Transverse colon (tissue), 4 donors: Measurements from ENCODE around the gene STAB1. TPM values are rescaled to one million over a fixed set of nuclear protein-coding genes. Genes with fewer than 3 reads are reported as not detected.

Source experiments
- DNase-seq: peaks from one replicate; pipeline ENCODE4 v3.0.0-alpha.2; 2019
- H3K27ac ChIP-seq, 4 donors: fragments of 200-600 bp; sonication (generic); 2 replicates each; pipeline ENCODE4 v1.5.1; 2016 to 2018; ENCODE audit warnings: inconsistent platforms in 4 of 4
- H3K27me3 ChIP-seq: fragments of 200-600 bp; sonication (generic); 2 replicates; pipeline ENCODE4 v1.5.1; 2017; ENCODE audit warnings: inconsistent platforms
- H3K36me3 ChIP-seq, 4 donors: fragments of 200-600 bp; sonication (generic); 2 replicates each; pipeline ENCODE4 v1.5.1; 2017 to 2019; ENCODE audit warnings: inconsistent platforms in 4 of 4
- H3K4me1 ChIP-seq, 4 donors: fragments of 200-600 bp; sonication (generic); 2 replicates each; pipeline ENCODE4 v1.5.1; 2017 to 2020; ENCODE audit warnings: inconsistent platforms in 4 of 4
- H3K4me3 ChIP-seq, 4 donors: fragments of 200-600 bp; sonication (generic); 1 replicate in 1 of 4; 2 replicates in 3 of 4; pipeline versions ENCODE4 v1.5.1 to v1.6.1; 2017 to 2019; ENCODE audit warnings: inconsistent platforms in 4 of 4
- H3K9me3 ChIP-seq, 2 donors: fragments of 200-600 bp; sonication (generic); 2 replicates each; pipeline ENCODE4 v1.5.1; 2017 to 2019; ENCODE audit warnings: inconsistent platforms in 2 of 2
- CTCF ChIP-seq, 5 experiments: fragments of 200-600 bp in 3 of 5; fragments of 450-650 bp in 2 of 5; sonication (generic) in 3 of 5; IDR thresholded peaks; 1 replicate in 2 of 5; 2 replicates in 3 of 5; pipeline ENCODE4 v1.5.1; 2016 to 2017; ENCODE audit warnings: antibody characterized with exemption in 5 of 5, inconsistent platforms in 3 of 5, mild to moderate bottlenecking in 2 of 5, moderate library complexity in 1 of 5
- EP300 ChIP-seq: sonication (generic); formaldehyde crosslinking; IDR thresholded peaks from one replicate; pipeline ENCODE4 v1.6.1; 2017; ENCODE audit warnings: antibody characterized with exemption, low read depth
- POLR2A ChIP-seq: fragments of 450-650 bp; IDR thresholded peaks from one replicate; pipeline ENCODE4 v1.6.1; 2016; ENCODE audit warnings: antibody characterized with exemption, mild to moderate bottlenecking, moderate library complexity
- POLR2AphosphoS5 ChIP-seq, 3 donors: sonication (generic); formaldehyde crosslinking; IDR thresholded peaks; one replicate each; pipeline ENCODE4 v1.6.1; 2016; ENCODE audit warnings: antibody characterized with exemption in 3 of 3
- WGBS, 2 donors: methylation state at CpG; one replicate each; pipeline ENCODE4 v1.1.5; 2018; ENCODE audit warnings: low coverage in 1 of 2; 5-methylcytosine and 5-hydroxymethylcytosine counted together
- in situ Hi-C, 4 donors: fragments of 200-750 bp; cut with MboI; loops; one replicate each; pipeline versions ENCODE4 v1.15.0 to v1.15.1; 2017; ENCODE audit warnings: low sequenced_read_pairs in 3 of 4, low pct_ligation_motif_present in 1 of 4, low pct_unique_long_range_greater_than_20kb in 1 of 4
- intact Hi-C: fragments of 100-400 bp; cut with DNase I; formaldehyde crosslinking; loops from one replicate; pipeline ENCODE4 v1.15.1; 2023; ENCODE audit warnings: low total_unique reads
- total RNA-seq, 4 donors: library from RNA; depleted of rRNA; stranded (reverse); fragments of >200 nt; gene quantifications; one replicate each; pipeline ENCODE4 v1.1.0, GENCODE V29; 2016

Gene STAB1
- total RNA-seq, 4 donors from 2014 or later: 42.6 to 152 (median 70.3) TPM

- DNase-seq: no peak
- in situ Hi-C loops (no loop called here), intact Hi-C loops (no loop called here)
- peaks cover 0 to 14% (median 0%) of the 10 kb centered on the region in 4 donors for H3K36me3 ChIP-seq
- H3K4me3 ChIP-seq: no peak overlapping the region
- H3K27me3 ChIP-seq: no peaks in the 10 kb centered on the region
- H3K27ac ChIP-seq: no peak overlapping the region
- peaks cover 8 to 34% (median 23%) of the 10 kb centered on the region in 4 donors for H3K4me1 ChIP-seq
- TF ChIP-seq CTCF (IDR thresholded peaks at IDR 0.05) (no peak), POLR2A (no peak), POLR2AphosphoS5 (IDR thresholded peaks at IDR 0.05) (no peak), EP300 (no peak)
- WGBS, 2 donors: 85% methylated on average over 2 of the region's 2 CpGs; no CpG with 5 or more reads in 1 of the 2 donors
- no peaks in the 10 kb centered on the region for H3K9me3 ChIP-seq
Measured at GRCh38 chr3:52541050-52541449, 45.9 kb downstream of the STAB1 start.

DNA sequence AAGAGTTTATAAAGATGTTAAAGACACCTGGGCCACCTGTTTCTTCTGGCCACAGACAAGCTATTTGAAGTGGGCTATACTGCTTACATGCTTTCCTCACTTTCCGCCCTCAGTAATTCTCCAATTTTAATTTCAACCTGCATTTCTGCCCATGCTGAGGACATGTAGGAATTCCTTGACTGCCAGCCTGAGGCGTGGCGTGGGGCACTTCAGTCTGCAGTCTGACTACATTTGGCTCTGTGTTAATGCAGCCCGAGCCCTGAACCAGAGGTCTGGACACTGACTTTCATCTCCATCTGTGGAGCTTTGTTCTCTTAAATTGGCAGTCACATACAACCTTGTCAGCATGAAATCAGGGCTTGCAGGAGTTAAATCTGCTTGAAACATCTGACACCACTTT is 49.8 kb downstream of the STAB1 start:
- WGBS, 2 donors: 71 to 73% methylated on average over 3 to 4 of the region's 4 CpGs
- H3K36me3 ChIP-seq: peaks cover 0 to 35% (median 7%) of the 10 kb centered on the region in 4 donors
- H3K27me3 ChIP-seq: no peaks in the 10 kb centered on the region
- DNase-seq: no peak
- H3K4me3 ChIP-seq: no peak overlapping the region
- H3K9me3 ChIP-seq: no peaks in the 10 kb centered on the region
- intact Hi-C loops: no loop called here
- TF ChIP-seq EP300 (no peak), POLR2AphosphoS5 (IDR thresholded peaks at IDR 0.05) (no peak), POLR2A (no peak), CTCF (IDR thresholded peaks at IDR 0.05) (no peak)
- peaks cover 0 to 5% (median 0%) of the 10 kb centered on the region in 4 donors for H3K4me1 ChIP-seq
- in situ Hi-C loops: no loop called here
- no peak overlapping the region for H3K27ac ChIP-seq

- in situ Hi-C loops (no loop called here), intact Hi-C loops (no loop called here)
- 31 to 51% methylated on average over 3 of the region's 3 CpGs for WGBS, 2 donors
- Histone ChIP-seq H3K4me3 (no peak overlapping the region), H3K9me3 (no peaks in the 10 kb centered on the region), H3K4me1 (peaks cover 0 to 3% (median 0%) of the 10 kb centered on the region in 4 donors), H3K27ac (no peak overlapping the region), H3K36me3 (peaks cover 0 to 41% (median 8%) of the 10 kb centered on the region in 4 donors), H3K27me3 (no peaks in the 10 kb centered on the region)
- TF ChIP-seq EP300 (no peak), POLR2A (no peak), POLR2AphosphoS5 (IDR thresholded peaks at IDR 0.05) (no peak), CTCF (IDR thresholded peaks at IDR 0.05) (no peak)
- DNase-seq: no peak
Measured at GRCh38 chr3:52546111-52546901, 51.2 kb downstream of the STAB1 start.

GRCh38 chr3:52547143-52547542 is 52.0 kb downstream of the STAB1 start:
- peaks cover 0 to 3% (median 0%) of the 10 kb centered on the region in 4 donors for H3K4me1 ChIP-seq
- 39 to 43% methylated on average over 2 of the region's 2 CpGs for WGBS, 2 donors
- no peak overlapping the region for H3K27ac ChIP-seq
- no peak for DNase-seq
- H3K4me3 ChIP-seq: no peak overlapping the region
- no peak for TF ChIP-seq POLR2A
- TF ChIP-seq CTCF (IDR thresholded peaks at IDR 0.05): no peak
- no peak for TF ChIP-seq EP300
- TF ChIP-seq POLR2AphosphoS5 (IDR thresholded peaks at IDR 0.05): no peak
- in situ Hi-C loops: no loop called here
- peaks cover 0 to 37% (median 11%) of the 10 kb centered on the region in 4 donors for H3K36me3 ChIP-seq
- H3K27me3 ChIP-seq: no peaks in the 10 kb centered on the region
- H3K9me3 ChIP-seq: no peaks in the 10 kb centered on the region
- intact Hi-C loops: no loop called here
